ENCODE results near the gene RAI1.

Gene RAI1

DNA sequence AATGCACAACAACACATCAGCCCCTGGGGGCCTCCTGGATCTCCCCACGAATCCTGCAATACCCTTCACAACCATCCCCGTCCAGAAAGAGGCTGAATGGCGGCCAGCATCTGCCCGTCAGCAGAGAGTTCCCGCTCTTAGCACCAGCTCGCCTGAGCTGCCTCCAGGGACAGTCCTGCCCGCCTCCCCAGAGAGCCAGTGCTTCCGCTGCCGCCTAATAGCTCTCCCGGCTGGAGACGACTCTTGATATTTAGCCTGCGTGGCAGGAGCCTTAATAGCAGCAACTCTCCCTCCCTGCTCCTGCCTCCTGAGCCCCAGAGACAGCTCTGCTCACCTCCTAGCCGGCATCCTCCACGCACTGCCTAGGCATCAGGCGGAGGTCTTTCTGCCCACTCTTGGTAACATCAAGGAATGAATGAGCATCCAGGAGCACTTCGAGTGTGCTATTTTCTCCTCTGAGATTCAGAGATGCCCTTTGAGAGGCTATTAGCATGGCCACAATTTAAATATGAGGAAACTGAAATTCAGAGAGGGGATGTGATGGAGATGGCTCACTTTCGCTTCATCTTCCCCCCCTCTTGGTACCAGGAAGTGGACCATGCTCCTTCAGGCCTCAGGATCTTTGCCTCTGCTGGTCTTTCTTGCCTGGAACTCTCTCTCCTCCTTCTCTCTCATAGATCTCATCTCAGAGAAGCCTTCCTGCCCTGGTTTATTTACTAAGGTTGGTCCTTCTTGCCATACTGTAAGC is 67.9 kb downstream of the RAI1 start:
- no peak overlapping the region for H3K4me3 ChIP-seq (ENCODE audit: extremely low read depth, insufficient read depth, low read length, poor library complexity, severe bottlenecking)
- 71 to 77% methylated on average over 16 to 17 of the region's 17 CpGs for WGBS, 2 experiments (ENCODE audit: insufficient coverage in 2 of 2)
- H3K27ac ChIP-seq (ENCODE audit: low read depth, low read length, severe bottlenecking), result peak overlapping the region; percentile 69
- H3K36me3 ChIP-seq (ENCODE audit: control insufficient read depth, insufficient read depth, low read length), result peaks cover 12% of the 10 kb centered on the region
- peaks cover 34% of the 10 kb centered on the region for H3K4me1 ChIP-seq (ENCODE audit: control insufficient read depth, insufficient read depth, low read length, poor library complexity, severe bottlenecking)
- H3K9me3 ChIP-seq (ENCODE audit: control insufficient read depth, low read length), result no peaks in the 10 kb centered on the region

DNA sequence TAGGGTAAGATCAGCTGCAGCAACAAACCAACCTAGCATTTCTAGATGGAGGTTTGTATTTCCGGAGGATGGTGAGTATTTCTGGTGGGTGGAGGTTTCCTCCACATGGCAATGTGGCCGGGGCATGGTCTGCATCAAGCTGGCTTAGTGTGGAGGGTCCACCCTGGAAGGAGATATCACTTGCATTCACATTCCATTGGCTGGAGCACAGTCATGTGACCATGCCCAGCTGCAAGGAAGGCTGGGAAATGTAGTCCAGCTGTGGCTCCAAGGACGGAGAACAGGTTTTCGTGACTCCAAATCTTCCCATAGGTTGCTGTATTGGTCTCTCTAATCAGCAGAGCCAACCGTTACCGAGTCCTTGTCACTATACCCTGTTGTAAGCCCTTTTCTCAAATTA is 68.7 kb downstream of the RAI1 start:
- Histone ChIP-seq H3K27ac (ENCODE audit: low read depth, low read length, severe bottlenecking) (peak overlapping the region; percentile 69), H3K36me3 (ENCODE audit: control insufficient read depth, insufficient read depth, low read length) (peaks cover 15% of the 10 kb centered on the region), H3K4me1 (ENCODE audit: control insufficient read depth, insufficient read depth, low read length, poor library complexity, severe bottlenecking) (peaks cover 34% of the 10 kb centered on the region), H3K9me3 (ENCODE audit: control insufficient read depth, low read length) (no peaks in the 10 kb centered on the region), H3K4me3 (ENCODE audit: extremely low read depth, insufficient read depth, low read length, poor library complexity, severe bottlenecking) (no peak overlapping the region)
- WGBS, 2 experiments (ENCODE audit: insufficient coverage in 2 of 2), result 15 to 18% methylated on average over 4 to 5 of the region's 6 CpGs

- WGBS, 2 experiments (ENCODE audit: insufficient coverage in 2 of 2), result 87 to 91% methylated on average over 5 of the region's 8 CpGs
These were observed 69.6 kb downstream of the RAI1 start for GRCh38 chr17:17750881-17751280.

DNA sequence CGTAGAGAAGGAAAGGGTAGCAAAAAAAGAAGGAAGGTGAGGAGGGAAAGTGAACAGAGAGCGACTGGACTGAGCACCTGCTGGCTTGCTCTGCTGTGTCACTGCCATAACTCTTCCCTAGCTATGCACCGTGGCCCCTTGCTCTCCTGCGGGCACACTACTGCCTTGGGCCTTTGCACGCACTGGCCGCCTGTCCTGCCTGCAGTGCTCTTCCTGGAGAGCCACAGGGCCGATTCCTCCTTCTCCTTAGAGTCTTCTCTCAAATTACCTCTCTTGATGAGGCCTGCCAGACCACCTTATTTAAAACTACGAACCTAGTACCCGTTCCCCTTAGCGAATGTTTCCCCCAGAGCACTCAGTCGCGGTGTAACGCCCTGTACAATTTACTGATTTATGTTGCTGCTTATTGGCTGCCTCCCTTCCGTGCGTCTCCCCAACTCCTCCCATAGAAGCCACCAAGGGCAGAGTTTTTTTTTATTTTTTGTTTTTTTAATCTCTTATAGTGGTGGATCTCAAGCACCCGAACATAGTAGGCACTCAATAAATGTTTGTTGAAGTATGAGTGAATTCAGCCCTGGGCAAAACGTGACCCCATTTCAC is 70.3 kb downstream of the RAI1 start:
- WGBS, 2 experiments (ENCODE audit: insufficient coverage in 2 of 2), result 83 to 86% methylated on average over 10 to 13 of the region's 17 CpGs
- peaks cover 16% of the 10 kb centered on the region for H3K36me3 ChIP-seq (ENCODE audit: control insufficient read depth, insufficient read depth, low read length)
- no peaks in the 10 kb centered on the region for H3K9me3 ChIP-seq (ENCODE audit: control insufficient read depth, low read length)
- peak overlapping the region; percentile 11 for H3K27ac ChIP-seq (ENCODE audit: low read depth, low read length, severe bottlenecking)
- peaks cover 34% of the 10 kb centered on the region for H3K4me1 ChIP-seq (ENCODE audit: control insufficient read depth, insufficient read depth, low read length, poor library complexity, severe bottlenecking)
- H3K4me3 ChIP-seq (ENCODE audit: extremely low read depth, insufficient read depth, low read length, poor library complexity, severe bottlenecking), result peak overlapping the region; percentile 11

More at GRCh38 chr17:17750881-17751280, 69.6 kb downstream of the RAI1 start:
- H3K4me3 ChIP-seq (ENCODE audit: extremely low read depth, insufficient read depth, low read length, poor library complexity, severe bottlenecking), result no peak overlapping the region
- H3K4me1 ChIP-seq (ENCODE audit: control insufficient read depth, insufficient read depth, low read length, poor library complexity, severe bottlenecking), result peaks cover 34% of the 10 kb centered on the region
- peak overlapping the region; percentile 11 for H3K27ac ChIP-seq (ENCODE audit: low read depth, low read length, severe bottlenecking)
- H3K9me3 ChIP-seq (ENCODE audit: control insufficient read depth, low read length), result no peaks in the 10 kb centered on the region
- H3K36me3 ChIP-seq (ENCODE audit: control insufficient read depth, insufficient read depth, low read length), result peaks cover 15% of the 10 kb centered on the region

- peaks cover 34% of the 10 kb centered on the region for H3K4me1 ChIP-seq (ENCODE audit: control insufficient read depth, insufficient read depth, low read length, poor library complexity, severe bottlenecking)
- H3K9me3 ChIP-seq (ENCODE audit: control insufficient read depth, low read length), result no peaks in the 10 kb centered on the region
- H3K27ac ChIP-seq (ENCODE audit: low read depth, low read length, severe bottlenecking), result peak overlapping the region; percentile 80
- 14 to 23% methylated on average over 36 to 54 of the region's 57 CpGs for WGBS, 2 experiments (ENCODE audit: insufficient coverage in 2 of 2)
- peak overlapping the region; percentile 11 for H3K4me3 ChIP-seq (ENCODE audit: extremely low read depth, insufficient read depth, low read length, poor library complexity, severe bottlenecking)
- peaks cover 17% of the 10 kb centered on the region for H3K36me3 ChIP-seq (ENCODE audit: control insufficient read depth, insufficient read depth, low read length)
These were observed 71.0 kb downstream of the RAI1 start for GRCh38 chr17:17752089-17752820.

DNA sequence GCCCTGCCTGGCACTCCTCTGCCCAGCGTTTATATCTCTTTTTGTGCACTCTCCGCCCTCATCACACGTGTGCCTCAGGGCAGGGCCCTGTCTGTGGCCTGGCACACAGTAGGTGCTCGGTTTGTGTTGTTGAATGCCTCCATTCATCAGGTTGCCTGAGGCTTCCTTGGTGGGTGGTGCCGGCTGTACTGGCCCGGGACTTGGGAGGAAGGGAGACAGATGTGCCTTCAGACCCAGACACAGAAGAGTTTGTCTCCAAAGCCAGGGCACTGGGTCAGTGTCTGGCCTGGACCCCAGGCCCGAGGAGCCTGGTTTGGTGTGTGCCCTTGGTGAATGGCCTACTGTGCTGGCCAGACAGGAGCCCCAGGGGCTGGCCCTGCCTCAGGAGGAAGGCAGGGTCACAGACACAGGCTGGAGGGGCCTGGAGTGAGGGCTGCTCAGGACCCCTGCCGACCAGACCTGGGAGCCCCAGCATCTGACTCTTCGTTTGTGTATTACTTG is 71.6 kb downstream of the RAI1 start:
- peaks cover 22% of the 10 kb centered on the region for H3K36me3 ChIP-seq (ENCODE audit: control insufficient read depth, insufficient read depth, low read length)
- WGBS, 2 experiments (ENCODE audit: insufficient coverage in 2 of 2), result 63 to 74% methylated on average over 6 to 7 of the region's 9 CpGs
- H3K27ac ChIP-seq (ENCODE audit: low read depth, low read length, severe bottlenecking), result peak overlapping the region; percentile 80
- H3K9me3 ChIP-seq (ENCODE audit: control insufficient read depth, low read length), result no peaks in the 10 kb centered on the region
- H3K4me3 ChIP-seq (ENCODE audit: extremely low read depth, insufficient read depth, low read length, poor library complexity, severe bottlenecking), result peak overlapping the region; percentile 6
- peaks cover 34% of the 10 kb centered on the region for H3K4me1 ChIP-seq (ENCODE audit: control insufficient read depth, insufficient read depth, low read length, poor library complexity, severe bottlenecking)

GRCh38 chr17:17754719-17755686 is 73.7 kb downstream of the RAI1 start:
- 91 to 96% methylated on average over 6 to 9 of the region's 11 CpGs for WGBS, 2 experiments (ENCODE audit: insufficient coverage in 2 of 2)
- no peaks in the 10 kb centered on the region for H3K9me3 ChIP-seq (ENCODE audit: control insufficient read depth, low read length)
- H3K4me3 ChIP-seq (ENCODE audit: extremely low read depth, insufficient read depth, low read length, poor library complexity, severe bottlenecking), result no peak overlapping the region
- no peak overlapping the region for H3K27ac ChIP-seq (ENCODE audit: low read depth, low read length, severe bottlenecking)
- peaks cover 28% of the 10 kb centered on the region for H3K36me3 ChIP-seq (ENCODE audit: control insufficient read depth, insufficient read depth, low read length)
- H3K4me1 ChIP-seq (ENCODE audit: control insufficient read depth, insufficient read depth, low read length, poor library complexity, severe bottlenecking), result peaks cover 22% of the 10 kb centered on the region

DNA sequence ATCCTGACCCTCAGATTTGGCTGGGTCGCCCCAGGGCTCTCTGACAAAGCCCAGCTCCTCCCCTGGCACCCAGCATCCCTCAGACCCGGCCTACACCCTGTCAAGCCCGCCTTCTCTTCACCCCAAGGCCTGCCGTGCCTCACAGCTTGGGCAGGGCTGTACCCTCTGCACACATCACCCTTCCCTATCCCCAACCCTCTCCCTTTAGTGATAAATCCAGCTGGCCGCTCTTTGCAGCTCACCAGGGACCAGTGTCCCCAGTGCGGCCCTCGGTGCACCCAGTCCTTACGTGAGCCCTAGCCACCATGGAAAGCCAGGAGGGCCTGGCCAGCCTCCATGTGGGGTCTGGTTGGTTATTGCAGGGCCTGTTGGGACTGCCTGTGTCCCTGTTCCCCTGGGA is 74.5 kb downstream of the RAI1 start:
- H3K27ac ChIP-seq (ENCODE audit: low read depth, low read length, severe bottlenecking), result no peak overlapping the region
- no peak overlapping the region for H3K4me3 ChIP-seq (ENCODE audit: extremely low read depth, insufficient read depth, low read length, poor library complexity, severe bottlenecking)
- H3K36me3 ChIP-seq (ENCODE audit: control insufficient read depth, insufficient read depth, low read length), result peaks cover 33% of the 10 kb centered on the region
- peaks cover 21% of the 10 kb centered on the region for H3K4me1 ChIP-seq (ENCODE audit: control insufficient read depth, insufficient read depth, low read length, poor library complexity, severe bottlenecking)
- H3K9me3 ChIP-seq (ENCODE audit: control insufficient read depth, low read length), result no peaks in the 10 kb centered on the region
- 95% methylated on average over 4 to 5 of the region's 8 CpGs for WGBS, 2 experiments (ENCODE audit: insufficient coverage in 2 of 2)

DNA sequence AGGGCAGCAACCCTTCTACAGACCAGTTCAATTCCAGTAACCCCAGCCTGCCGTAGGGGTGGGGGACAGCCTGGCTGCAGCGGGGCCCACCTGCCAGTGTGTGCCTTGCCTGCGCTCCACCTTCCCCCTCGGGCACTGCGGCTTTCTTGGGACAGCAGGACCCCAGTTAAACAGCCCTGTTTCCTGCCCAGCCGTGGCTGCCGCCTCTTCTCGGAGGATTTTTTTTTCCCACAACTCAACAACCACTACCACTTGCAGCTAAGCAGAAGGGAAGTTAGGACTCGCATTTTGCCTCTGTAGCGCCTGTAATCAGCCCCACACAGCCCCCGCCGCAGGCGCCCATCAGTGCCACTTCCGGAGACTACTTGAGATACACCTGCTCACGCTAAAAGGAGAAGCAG is 76.1 kb downstream of the RAI1 start:
- Histone ChIP-seq H3K4me1 (ENCODE audit: control insufficient read depth, insufficient read depth, low read length, poor library complexity, severe bottlenecking) (peaks cover 13% of the 10 kb centered on the region), H3K27ac (ENCODE audit: low read depth, low read length, severe bottlenecking) (no peak overlapping the region), H3K9me3 (ENCODE audit: control insufficient read depth, low read length) (no peaks in the 10 kb centered on the region), H3K4me3 (ENCODE audit: extremely low read depth, insufficient read depth, low read length, poor library complexity, severe bottlenecking) (no peak overlapping the region), H3K36me3 (ENCODE audit: control insufficient read depth, insufficient read depth, low read length) (peaks cover 33% of the 10 kb centered on the region)
- WGBS, 2 experiments (ENCODE audit: insufficient coverage in 2 of 2), result 88 to 92% methylated on average over 13 to 15 of the region's 15 CpGs
